BLaER1 (cell line): ENCODE results near the gene SINHCAF.

Experiments used
- H3K27ac ChIP-seq: shearing (Covaris generic); formaldehyde crosslinking; 2 replicates; pipeline ENCODE4 v1.8.1; 2022
- H3K27me3 ChIP-seq: shearing (Covaris generic); formaldehyde crosslinking; 2 replicates; pipeline ENCODE4 v1.8.1; 2022
- H3K36me3 ChIP-seq: shearing (Covaris generic); formaldehyde crosslinking; 2 replicates; pipeline ENCODE4 v1.8.1; 2022
- H3K4me1 ChIP-seq: shearing (Covaris generic); formaldehyde crosslinking; 2 replicates; pipeline ENCODE4 v1.8.1; 2022
- H3K4me2 ChIP-seq: shearing (Covaris generic); formaldehyde crosslinking; 2 replicates; pipeline ENCODE4 v1.8.1; 2022
- H3K4me3 ChIP-seq: shearing (Covaris generic); formaldehyde crosslinking; 2 replicates; pipeline ENCODE4 v1.8.1; 2022
- H3K9ac ChIP-seq: shearing (Covaris generic); formaldehyde crosslinking; 2 replicates; pipeline ENCODE4 v1.8.1; 2022
- H3K9me3 ChIP-seq: shearing (Covaris generic); formaldehyde crosslinking; 2 replicates; pipeline ENCODE4 v1.8.1; 2022
- H4K20me1 ChIP-seq: shearing (Covaris generic); formaldehyde crosslinking; 2 replicates; pipeline ENCODE4 v1.8.1; 2022
- Cebpa-rat ChIP-seq: shearing (Covaris generic); IDR thresholded peaks from 2 replicates; pipeline ENCODE4 v1.8.1; 2022

Gene SINHCAF

GRCh38 chr12:31321186-31321896 lies 4.6 kb downstream of the SINHCAF start:
- H4K20me1 ChIP-seq: peaks cover 77% of the 10 kb centered on the region
- no peaks in the 10 kb centered on the region for H3K36me3 ChIP-seq
- H3K4me3 ChIP-seq: no peak overlapping the region
- peak overlapping the region; percentile 98 for H3K4me2 ChIP-seq
- H3K27me3 ChIP-seq: no peaks in the 10 kb centered on the region
- H3K4me1 ChIP-seq: peaks cover 66% of the 10 kb centered on the region
- no peaks in the 10 kb centered on the region for H3K9me3 ChIP-seq
- H3K27ac ChIP-seq: no peak overlapping the region
- no peak for TF ChIP-seq Cebpa-rat
- 0 out of 2 replicates have a peak overlapping the region, but pooled peaks have one; percentile 1 for H3K9ac ChIP-seq

DNA sequence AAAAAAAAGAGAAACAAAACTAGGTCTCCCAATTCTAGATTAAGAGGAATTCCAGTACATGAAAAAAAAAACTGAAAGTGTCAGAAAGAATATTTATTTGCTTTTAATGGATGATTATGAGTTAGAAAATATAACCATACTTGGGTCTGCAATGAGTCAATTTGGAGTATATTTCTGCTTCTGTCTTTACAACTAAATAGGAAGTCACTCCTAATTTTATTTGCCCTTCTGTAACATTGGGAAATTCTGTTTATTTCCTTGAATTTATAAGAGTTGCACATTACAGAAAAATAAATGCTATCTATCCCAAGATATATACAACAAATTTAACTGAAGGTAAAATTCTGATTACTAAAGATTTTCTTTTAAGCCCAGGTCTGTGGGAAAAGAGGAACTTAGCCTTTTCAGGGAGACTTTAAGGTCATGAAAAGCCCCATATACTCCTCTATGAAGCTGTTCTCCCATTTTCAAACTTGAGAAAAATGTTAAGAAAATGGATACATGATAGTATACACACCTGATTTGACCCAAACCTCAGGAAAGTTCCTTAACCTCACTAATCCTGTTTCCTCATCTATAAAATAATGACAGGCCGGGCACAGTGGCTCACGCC lies 7.2 kb downstream of the SINHCAF start:
- peaks cover 8% of the 10 kb centered on the region; the same call in 1 of the 2 replicates for H3K9me3 ChIP-seq
- no peak overlapping the region for H3K27ac ChIP-seq
- H3K4me3 ChIP-seq: no peak overlapping the region
- TF ChIP-seq Cebpa-rat: no peak
- H3K4me2 ChIP-seq: peak overlapping the region; percentile 98
- peak overlapping the region; percentile 22; the same call in 1 of the 2 replicates for H3K9ac ChIP-seq
- no peaks in the 10 kb centered on the region for H3K27me3 ChIP-seq
- H3K4me1 ChIP-seq: peaks cover 65% of the 10 kb centered on the region
- peaks cover 23% of the 10 kb centered on the region for H3K36me3 ChIP-seq
- peaks cover 100% of the 10 kb centered on the region for H4K20me1 ChIP-seq

- H4K20me1 ChIP-seq: peaks cover 100% of the 10 kb centered on the region
- peaks cover 62% of the 10 kb centered on the region for H3K4me1 ChIP-seq
- peaks cover 8% of the 10 kb centered on the region; the same call in 1 of the 2 replicates for H3K9me3 ChIP-seq
- H3K4me3 ChIP-seq: peak overlapping the region; percentile 59
- TF ChIP-seq Cebpa-rat: no peak
- no peaks in the 10 kb centered on the region for H3K27me3 ChIP-seq
- peak overlapping the region; percentile 22; the same call in 1 of the 2 replicates for H3K9ac ChIP-seq
- peaks cover 31% of the 10 kb centered on the region for H3K36me3 ChIP-seq
- peak overlapping the region; percentile 4; the same call in 1 of the 2 replicates for H3K27ac ChIP-seq
- peak overlapping the region; percentile 98 for H3K4me2 ChIP-seq
Measured at GRCh38 chr12:31317471-31318395, 8.2 kb downstream of the SINHCAF start.

DNA sequence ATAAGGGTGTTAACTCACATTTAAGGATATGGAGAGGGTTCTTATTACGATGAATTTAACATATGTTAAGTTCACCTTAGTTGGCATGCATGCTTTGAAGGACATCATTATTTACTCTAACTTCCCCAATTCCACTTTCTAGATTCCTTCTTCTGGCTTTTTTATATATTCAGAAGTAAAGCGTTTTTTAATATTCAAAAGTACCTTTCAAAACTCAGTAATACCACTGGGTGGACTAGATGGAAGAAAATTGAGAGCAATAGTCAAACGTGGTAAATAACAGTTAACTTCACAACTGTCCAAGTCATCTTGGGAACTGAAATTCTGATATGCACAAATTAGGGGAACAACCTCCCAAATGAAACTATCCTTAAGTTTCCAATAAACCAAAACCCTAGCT lies 9.1 kb downstream of the SINHCAF start:
- Histone ChIP-seq H3K4me1 (peaks cover 54% of the 10 kb centered on the region), H3K36me3 (peaks cover 40% of the 10 kb centered on the region), H3K4me2 (peak overlapping the region; percentile 98), H3K27me3 (no peaks in the 10 kb centered on the region), H3K9me3 (peaks cover 8% of the 10 kb centered on the region; the same call in 1 of the 2 replicates), H3K9ac (peak overlapping the region; percentile 22; the same call in 1 of the 2 replicates), H3K27ac (peak overlapping the region; percentile 4; the same call in 1 of the 2 replicates), H4K20me1 (peaks cover 100% of the 10 kb centered on the region), H3K4me3 (peak overlapping the region; percentile 59; the same call in 1 of the 2 replicates)
- no peak for TF ChIP-seq Cebpa-rat

GRCh38 chr12:31315784-31316465 lies 10.0 kb downstream of the SINHCAF start:
- peaks cover 8% of the 10 kb centered on the region; the same call in 1 of the 2 replicates for H3K9me3 ChIP-seq
- no peak overlapping the region for H3K4me3 ChIP-seq
- no peaks in the 10 kb centered on the region for H3K27me3 ChIP-seq
- peaks cover 44% of the 10 kb centered on the region for H3K4me1 ChIP-seq
- H3K36me3 ChIP-seq: peaks cover 49% of the 10 kb centered on the region
- H4K20me1 ChIP-seq: peaks cover 100% of the 10 kb centered on the region
- H3K9ac ChIP-seq: no peak overlapping the region
- no peak overlapping the region for H3K27ac ChIP-seq
- H3K4me2 ChIP-seq: no peak overlapping the region
- no peak for TF ChIP-seq Cebpa-rat

DNA sequence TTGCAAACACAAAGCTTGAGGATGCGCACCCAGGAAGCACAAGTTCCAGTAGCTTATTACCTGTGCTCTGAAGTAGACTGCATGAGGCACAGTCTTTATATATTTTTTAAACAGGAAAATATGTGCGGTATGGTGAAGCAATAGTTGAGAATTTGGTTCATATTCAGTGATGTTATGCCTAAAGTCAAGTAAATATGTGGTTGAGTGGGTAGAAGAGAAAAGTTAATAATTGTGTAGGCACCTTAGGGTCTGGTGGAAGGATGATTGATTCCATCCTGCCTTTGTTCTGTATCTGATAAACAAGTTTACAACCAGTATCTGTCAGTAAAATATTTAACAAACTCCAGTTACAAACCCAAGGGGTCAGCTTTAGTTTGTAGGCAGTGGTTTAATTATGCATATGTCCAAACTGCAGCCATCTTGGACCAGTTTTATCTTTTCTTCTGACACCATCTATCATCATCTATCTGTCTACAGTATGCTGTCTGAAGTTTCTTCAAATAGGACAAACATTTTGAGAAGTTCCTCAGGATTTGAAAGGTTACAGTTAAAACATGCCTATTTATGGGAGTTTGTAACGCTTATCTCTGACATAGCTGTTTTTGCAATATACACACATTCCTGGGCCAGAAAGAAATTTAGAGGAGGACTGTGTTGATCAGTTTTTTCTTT lies 10.8 kb downstream of the SINHCAF start:
- Histone ChIP-seq H3K9ac (no peak overlapping the region), H4K20me1 (peaks cover 100% of the 10 kb centered on the region), H3K36me3 (peaks cover 57% of the 10 kb centered on the region), H3K4me1 (peaks cover 36% of the 10 kb centered on the region), H3K4me3 (no peak overlapping the region), H3K27me3 (no peaks in the 10 kb centered on the region), H3K4me2 (no peak overlapping the region), H3K27ac (no peak overlapping the region), H3K9me3 (peaks cover 8% of the 10 kb centered on the region; the same call in 1 of the 2 replicates)
- TF ChIP-seq Cebpa-rat: no peak

GRCh38 chr12:31312431-31312830 lies 13.5 kb downstream of the SINHCAF start:
- H3K27me3 ChIP-seq: no peaks in the 10 kb centered on the region
- H3K9me3 ChIP-seq: peaks cover 8% of the 10 kb centered on the region; the same call in 1 of the 2 replicates
- peaks cover 100% of the 10 kb centered on the region for H4K20me1 ChIP-seq
- no peak for TF ChIP-seq Cebpa-rat
- peaks cover 84% of the 10 kb centered on the region for H3K36me3 ChIP-seq
- H3K9ac ChIP-seq: no peak overlapping the region
- H3K27ac ChIP-seq: no peak overlapping the region
- H3K4me1 ChIP-seq: peaks cover 9% of the 10 kb centered on the region; the same call in 1 of the 2 replicates
- no peak overlapping the region for H3K4me2 ChIP-seq
- no peak overlapping the region for H3K4me3 ChIP-seq

GRCh38 chr12:31311634-31312258 lies 14.2 kb downstream of the SINHCAF start:
- H3K4me1 ChIP-seq: peaks cover 2% of the 10 kb centered on the region; the same call in 1 of the 2 replicates
- H3K27ac ChIP-seq: no peak overlapping the region
- peaks cover 91% of the 10 kb centered on the region for H3K36me3 ChIP-seq
- H3K9me3 ChIP-seq: peaks cover 8% of the 10 kb centered on the region; the same call in 1 of the 2 replicates
- no peak for TF ChIP-seq Cebpa-rat
- no peak overlapping the region for H3K4me2 ChIP-seq
- H3K9ac ChIP-seq: no peak overlapping the region
- H3K4me3 ChIP-seq: no peak overlapping the region
- peaks cover 100% of the 10 kb centered on the region for H4K20me1 ChIP-seq
- no peaks in the 10 kb centered on the region for H3K27me3 ChIP-seq
